Stimulated activated CD4-positive, alpha-beta T cell treated with anti-CD3 and anti-CD28 coated beads, TNF-alpha, amount 100 ng/mL, for 1 hour (primary cell): Measurements from ENCODE around the gene DEGS1.
"Not testable (repeated sequence)": the region's sequence is repeated elsewhere in the genome, so short reads cannot be mapped to it uniquely, and the experiment has no call there.

Source experiments
- DNase-seq, 3 donors: peaks; one replicate each; pipeline ENCODE4 v3.0.0-alpha.2; 2020; ENCODE audit warnings: low read depth in 3 of 3, low spot score in 1 of 3

Gene DEGS1

DNA sequence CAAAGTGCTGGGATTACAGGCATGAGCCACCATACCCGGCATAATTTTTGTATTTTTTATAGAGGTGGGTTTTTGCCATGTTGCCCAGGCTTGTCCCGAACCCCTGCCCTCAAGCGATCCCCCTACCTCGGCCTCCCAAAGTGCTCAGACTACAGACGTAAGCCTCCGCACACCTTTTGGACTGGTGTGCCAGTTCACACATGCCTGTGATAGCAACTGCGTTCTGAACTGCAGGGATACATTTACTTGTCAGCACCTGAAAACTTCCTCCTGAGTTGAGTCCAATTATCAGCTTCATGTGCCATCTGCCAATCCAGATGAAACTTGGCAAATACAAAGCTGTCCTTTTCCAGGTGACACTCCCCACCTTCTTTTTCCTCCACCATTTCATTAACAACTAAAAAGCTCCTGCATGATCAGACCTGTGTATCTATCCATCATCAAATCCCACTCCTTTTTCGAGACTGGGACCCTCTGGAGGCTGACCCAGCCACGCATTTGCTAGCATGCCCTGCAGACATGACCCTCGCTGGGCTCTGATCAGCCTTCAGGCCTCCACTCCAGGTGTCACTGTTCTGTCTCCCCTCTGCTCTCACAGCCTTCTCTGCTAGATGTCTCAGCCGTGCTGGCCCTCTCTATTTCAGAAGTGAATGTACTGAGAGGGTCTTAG, 2.1 kb upstream of the DEGS1 start:
- no peak for DNase-seq

DNA sequence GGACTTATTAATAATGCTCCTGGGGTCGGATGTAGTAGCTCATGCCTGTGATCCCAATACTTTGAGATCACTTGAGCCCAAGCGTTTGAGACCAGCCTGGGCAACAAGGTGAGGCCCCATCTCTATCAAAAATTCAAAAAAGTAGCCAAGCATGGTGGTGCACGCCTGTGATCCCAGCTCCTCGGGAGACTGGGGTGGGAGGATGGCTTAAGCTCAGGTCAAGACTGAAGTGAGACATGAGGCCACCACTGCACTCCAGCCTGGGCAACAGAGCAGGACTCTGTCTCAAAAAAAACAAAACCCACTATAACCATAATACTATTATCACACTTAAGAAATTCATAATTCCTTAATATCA, 1.6 kb upstream of the DEGS1 start:
- no peak for DNase-seq

DNA sequence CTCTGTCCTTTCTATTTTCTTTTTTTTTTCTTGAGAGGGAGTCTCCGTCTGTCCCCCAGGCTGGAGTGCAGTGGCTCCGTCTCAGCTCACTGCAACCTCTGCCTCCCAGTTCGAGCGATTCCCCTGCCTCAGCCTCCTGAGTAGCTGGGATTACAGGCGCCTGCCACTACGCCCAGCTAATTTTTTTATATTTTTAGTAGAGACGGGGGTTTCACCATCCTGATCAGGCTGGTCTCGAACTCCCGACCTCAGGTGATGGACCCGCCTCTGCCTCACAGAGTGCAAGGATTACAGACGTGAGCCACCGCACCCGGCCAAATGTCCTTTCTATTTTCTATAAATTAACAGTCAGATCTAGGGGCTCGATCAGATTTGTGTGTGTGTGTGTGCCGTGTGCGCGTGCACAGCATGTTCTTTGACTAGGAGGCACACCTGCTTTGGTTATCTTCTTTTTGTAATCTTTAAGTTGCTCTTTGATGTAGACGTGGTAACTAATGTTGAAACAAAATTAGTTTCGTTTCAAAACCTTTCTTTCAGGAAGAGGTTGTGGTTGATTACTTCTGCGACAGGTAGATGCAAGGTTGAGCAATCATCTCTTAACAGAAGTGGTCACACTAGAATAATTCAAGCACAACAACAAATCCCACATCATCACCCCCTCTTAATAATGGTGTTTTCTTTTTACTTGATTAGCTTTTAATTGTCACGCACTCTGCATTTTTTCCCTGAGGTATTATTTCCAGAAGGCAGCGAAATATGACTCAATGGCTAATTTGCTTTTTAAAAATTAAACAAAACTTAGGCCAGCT, 779 bp upstream of the DEGS1 start:
- peak in 2 of 3 donors; percentile 15 to 23 for DNase-seq

DNA sequence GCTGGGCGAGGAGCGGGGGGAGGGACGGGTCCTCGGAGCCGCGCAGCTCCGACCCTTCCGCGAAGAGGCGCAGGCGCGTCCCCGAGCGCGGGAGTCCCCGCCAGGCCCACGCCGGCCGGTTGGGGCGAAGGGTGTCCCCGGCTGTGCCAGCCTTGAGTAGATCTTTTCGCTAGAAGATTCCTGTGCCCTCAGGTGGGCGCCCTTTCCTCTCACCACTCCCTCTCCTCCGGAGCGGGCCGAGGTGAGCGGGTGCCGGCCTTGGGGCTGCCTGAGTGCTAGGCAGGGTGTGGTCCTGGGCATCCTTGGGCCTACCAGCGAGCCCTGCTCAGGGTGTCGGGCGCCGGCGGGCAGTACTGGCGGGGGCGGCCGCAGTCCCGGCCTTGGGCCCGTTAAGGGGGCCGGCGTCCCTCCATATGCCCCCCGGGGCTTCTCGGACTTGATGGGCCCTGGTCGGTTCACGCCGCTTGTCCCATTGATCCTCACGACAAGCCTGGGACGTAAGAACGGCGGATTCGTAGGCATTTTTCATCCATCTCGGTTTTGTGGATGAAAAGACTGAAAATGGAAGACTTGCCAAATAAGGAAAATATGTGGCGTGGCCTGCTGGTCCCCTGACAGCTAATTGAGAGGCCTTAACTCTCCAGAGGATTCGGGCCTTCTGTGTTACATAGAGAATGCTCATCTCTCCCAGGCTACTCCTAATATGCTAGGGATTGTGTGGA, 712 bp downstream of the DEGS1 start:
- DNase-seq = peak in 2 of 3 donors; percentile 27 to 43

DNA sequence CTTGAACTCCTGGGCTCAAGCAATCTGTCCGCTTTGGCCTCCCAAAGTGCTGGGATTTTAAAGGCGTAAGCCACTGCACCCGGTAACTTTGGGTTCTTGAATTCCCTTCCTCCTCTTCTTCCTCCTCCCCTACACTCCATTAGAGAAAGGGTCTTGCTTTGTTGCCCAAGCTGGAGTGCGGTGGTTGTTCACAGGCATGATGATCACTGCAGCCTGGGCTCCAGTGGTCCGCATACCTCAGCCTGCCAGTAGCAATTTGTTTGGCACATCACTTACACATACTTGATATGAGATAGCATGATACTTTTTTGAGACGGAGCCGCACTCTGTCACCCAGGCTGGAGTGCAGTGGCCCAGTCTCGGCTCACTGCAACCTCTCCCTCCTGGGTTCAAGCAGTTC, 2.2 kb downstream of the DEGS1 start:
- no peak for DNase-seq

DNA sequence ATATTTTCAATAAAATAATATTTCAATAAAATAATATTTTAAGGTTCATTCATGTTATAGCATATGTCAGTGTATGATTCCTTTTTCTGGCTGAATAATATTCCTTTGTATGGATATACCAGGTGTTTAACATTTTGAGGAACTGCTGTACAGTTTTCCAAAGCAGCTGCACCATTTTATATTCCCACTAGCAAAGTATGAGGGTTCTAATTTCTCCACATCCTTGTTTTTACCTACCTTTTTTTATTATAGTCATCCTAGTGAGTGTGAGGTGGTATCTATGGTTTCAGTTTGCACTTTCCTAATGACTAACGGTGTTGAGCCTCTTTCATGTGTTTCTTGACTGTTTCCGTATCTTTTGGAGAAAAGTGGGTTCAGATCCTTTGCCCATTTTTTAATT, 5.2 kb downstream of the DEGS1 start:
- no peak for DNase-seq

DNA sequence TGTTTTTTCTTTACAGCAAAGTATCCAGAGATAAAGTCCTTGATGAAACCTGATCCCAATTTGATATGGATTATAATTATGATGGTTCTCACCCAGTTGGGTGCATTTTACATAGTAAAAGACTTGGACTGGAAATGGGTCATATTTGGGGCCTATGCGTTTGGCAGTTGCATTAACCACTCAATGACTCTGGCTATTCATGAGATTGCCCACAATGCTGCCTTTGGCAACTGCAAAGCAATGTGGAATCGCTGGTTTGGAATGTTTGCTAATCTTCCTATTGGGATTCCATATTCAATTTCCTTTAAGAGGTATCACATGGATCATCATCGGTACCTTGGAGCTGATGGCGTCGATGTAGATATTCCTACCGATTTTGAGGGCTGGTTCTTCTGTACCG, 6.5 kb downstream of the DEGS1 start:
- no peak for DNase-seq

DNA sequence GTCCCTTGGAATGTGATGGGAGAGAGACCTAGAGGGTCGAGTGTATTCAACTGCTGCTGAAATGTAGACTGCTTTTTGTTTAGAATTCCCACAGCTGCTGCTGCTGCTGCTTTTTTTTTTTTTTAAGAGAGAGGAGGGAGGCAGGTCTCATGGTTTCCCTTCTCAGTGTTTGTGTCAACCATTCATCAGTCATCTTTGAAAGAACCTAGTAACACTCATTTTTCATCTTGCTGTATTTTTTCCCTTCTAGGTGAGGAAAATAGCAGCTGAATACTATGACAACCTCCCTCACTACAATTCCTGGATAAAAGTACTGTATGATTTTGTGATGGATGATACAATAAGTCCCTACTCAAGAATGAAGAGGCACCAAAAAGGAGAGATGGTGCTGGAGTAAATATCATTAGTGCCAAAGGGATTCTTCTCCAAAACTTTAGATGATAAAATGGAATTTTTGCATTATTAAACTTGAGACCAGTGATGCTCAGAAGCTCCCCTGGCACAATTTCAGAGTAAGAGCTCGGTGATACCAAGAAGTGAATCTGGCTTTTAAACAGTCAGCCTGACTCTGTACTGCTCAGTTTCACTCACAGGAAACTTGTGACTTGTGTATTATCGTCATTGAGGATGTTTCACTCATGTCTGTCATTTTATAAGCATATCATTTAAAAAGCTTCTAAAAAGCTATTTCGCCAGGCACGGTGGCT, 9.2 kb downstream of the DEGS1 start:
- no peak for DNase-seq

DNA sequence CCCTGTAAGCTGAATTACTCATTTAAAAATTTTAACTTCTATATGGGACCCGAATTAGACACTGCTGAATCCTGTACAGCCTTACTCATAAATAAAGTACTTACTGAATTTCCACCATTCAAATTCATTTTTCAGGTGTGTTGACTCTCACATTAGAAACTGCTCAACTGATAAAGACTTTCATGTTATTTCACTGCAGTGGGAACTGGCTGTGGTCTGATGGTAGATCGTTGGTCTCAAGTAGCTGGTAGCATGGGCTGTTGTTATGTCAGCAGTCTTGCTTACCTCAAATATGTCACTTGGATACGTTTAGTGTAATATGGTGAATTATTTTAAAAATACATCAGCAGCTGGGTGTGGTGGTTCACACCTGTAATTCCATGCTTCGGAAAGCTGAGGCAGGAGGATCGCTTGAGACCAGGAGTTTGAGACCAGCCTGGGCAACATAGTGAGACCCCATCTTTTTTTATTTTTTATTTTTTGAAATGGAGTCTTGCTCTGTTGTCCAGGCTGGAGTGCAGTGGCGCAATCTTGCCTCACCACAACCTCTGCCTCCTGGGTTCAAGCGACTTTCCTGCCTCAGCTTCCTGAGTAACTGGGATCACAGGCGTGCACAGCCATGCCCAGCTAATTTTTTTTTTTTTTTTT, 10.4 kb downstream of the DEGS1 start:
- no peak for DNase-seq

DNA sequence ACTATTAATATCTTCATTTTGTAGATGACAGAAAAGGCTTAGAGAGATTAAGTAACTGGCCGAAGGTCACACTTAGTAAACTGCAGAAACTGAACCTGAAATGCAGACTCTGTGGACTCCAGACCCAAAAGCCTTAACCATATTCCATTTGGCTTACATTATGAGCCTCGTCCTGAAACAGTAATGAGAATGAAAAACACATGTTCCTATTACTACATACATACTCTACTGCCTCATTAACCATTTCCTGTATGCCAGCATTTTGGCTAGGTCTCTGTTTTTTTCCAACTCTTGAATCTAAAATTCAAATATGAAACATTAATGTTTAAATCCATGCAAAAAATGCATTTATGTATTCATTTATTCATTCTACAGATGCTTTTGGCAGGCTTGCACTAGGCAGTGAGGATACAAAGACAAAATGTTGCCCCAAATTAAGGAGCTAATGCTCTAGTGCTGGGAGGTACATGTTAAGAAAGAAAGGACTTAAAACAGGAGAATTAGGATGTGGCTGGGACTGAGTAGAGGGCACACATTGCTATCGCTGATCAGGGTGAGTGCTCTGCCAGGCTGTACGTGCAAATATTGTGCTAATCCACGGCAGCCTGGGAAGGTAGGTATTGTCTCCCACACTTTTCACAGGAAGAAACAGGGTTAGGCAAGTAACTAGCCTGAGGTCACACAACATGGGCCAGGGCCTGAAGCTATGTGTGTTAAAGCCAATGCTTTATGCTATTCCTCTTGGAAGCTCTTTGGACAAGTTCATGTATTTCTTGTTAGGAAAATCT, 14.0 kb downstream of the DEGS1 start:
- no peak for DNase-seq

DNA sequence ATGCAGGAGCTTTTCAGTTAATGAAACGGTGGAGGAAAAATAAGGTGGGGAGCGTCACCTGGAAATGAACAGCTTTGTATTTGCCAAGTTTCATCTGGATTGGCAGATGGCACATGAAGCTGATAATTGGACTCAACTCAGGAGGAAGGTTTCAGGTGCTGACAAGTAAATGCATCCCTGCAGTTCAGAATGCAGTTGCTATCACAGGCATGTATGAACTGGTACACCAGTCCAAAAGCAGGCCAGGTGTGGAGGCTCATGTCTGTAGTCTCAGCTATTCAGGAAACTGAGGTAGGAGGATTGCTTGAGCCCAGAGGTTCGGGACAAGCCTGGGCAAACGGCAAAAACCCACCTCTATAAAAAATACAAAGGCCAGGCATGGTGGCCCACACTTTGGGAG, 15.5 kb downstream of the DEGS1 start:
- DNase-seq = no peak

DNA sequence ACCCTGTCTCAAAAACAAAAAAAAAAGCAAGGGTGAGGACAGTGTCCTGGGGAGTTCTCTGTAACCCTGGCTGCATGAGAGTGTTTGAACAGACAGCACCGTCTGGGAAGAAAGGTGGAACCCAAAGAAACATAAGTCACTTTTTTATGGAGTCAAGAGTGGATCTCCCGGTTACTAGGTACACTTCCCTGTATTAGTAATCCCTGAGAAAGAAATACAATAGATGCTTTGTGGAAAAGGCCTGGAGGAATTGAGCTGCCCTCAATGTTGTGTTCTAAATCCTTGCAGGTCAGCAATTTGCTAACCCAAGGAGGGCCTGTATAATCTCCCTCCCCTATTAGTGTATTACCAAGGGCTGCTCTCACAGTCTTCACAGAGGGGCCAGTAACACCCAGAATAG, 16.6 kb downstream of the DEGS1 start:
- DNase-seq = no peak

DNA sequence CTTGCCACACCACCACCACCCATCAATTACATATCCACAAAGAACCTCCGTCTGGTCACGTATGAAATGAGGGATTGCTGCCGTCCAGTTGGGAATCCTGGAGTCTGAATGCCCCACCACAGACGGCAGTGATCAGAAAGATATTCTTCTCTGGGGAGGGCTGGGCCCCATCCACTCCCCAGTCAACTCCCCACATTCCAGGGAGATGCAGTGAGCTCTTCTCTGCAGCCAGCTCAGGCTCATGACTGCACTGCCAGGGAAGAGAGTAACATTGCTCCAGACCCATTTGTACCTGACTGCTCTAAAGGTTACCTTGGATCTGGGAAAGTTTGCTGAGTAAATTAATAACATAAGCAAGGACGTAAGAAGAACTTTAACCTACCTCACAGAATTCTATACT, 18.3 kb downstream of the DEGS1 start:
- DNase-seq = no peak

DNA sequence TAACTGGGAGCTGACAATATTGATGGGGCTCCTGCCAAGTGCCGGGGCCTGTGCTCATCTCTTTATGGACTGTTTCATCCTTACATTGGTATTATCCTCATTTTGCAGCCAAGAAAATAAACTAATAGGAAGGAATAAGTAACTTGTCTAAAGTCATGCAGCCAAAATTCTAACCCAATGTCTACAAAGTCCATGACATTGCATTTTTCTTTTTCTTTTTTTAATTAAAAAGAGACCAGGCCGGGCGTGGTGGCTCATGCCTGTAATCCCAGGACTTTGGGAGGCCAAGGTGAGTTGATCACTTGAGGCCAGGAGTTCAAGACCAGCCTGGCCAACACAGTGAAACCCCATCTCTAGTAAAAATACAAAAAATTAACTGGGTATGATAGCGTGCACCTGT, 18.8 kb downstream of the DEGS1 start:
- no peak for DNase-seq

DNA sequence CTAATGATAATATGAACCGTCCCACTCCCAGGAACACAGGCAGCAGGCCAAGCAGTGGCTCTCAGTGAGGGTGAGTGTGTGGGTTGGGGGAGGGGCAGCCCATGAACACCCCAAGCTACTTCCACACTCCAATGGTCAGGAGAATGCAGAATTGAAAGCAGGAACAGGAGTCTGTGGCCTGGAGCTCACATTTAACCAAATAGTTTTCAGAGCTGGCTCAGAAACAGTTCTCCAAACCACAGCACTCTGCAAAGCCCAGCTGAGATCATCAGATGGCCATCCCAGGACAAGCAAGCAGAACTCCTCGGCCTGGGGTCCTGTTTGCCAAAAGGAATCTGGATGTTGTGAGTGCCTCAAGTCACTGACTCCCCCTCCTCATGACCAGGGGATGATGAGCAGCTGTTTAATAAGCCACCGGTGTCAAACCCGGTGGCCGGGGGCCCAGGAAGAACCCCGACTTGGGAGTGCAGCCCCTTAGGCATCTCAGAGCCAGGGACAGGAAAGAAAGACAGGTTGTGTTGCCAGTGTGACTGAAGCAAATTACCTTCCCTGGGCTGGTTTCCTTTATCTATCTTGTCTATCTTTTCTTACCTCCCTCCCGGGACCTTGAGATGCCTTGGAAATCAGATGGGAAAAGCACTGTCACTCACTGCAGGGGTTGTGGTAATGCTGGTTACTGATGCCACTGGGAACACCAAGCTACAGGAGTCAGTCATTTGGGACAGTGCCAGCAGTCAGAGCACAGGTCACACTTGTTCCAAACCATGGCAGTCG, 20.4 kb downstream of the DEGS1 start:
- DNase-seq = no peak

DNA sequence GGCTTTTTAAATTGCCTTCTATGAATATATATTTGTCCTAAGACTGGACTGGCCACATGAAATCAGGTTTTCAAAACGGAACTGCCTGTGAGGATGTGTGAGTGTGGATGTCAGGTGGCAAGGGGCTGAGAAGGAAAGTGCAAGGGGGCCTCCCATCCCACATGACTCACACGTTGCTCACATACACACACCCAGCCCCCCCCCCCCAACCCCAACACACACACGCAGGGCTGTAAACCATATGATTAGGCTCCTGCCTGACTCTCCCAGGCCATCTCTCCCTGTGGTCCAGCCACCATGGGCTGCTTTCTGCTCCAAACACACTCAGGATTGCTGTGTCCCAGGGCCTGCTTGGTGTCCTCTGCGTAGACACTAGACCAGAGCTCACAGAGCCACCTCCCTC, 22.4 kb downstream of the DEGS1 start:
- peak in 1 of 3 donors; percentile 9 for DNase-seq

DNA sequence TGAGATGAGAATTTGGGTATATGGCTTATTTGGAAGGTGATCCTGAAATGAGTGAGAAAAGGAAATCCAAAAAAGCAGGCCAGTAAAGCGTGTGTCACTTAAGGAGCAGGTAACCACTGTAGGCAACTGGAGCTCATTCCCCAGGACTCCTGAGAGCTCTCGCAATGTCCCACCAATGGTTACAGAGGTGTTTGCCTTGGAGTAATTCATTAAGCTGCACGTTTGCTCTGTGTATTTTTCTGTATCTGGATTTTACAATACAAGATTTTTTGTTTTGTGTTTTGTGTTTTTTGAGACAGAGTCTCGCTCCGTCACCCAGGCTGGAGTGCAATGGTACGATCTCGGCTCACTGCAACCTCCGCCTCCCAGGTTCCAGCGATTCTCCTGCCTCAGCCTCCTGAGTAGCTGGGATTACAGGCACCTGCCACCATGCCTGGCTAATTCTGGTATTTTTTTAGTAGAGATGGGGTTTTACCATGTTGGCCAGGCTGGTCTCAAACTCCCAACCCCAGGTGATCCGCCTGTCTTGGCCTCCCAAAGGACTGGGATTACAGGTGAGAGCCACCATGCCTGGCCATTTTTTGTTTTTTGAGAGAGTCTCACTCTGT, 23.0 kb downstream of the DEGS1 start:
- not testable (repeated sequence) for DNase-seq

DNA sequence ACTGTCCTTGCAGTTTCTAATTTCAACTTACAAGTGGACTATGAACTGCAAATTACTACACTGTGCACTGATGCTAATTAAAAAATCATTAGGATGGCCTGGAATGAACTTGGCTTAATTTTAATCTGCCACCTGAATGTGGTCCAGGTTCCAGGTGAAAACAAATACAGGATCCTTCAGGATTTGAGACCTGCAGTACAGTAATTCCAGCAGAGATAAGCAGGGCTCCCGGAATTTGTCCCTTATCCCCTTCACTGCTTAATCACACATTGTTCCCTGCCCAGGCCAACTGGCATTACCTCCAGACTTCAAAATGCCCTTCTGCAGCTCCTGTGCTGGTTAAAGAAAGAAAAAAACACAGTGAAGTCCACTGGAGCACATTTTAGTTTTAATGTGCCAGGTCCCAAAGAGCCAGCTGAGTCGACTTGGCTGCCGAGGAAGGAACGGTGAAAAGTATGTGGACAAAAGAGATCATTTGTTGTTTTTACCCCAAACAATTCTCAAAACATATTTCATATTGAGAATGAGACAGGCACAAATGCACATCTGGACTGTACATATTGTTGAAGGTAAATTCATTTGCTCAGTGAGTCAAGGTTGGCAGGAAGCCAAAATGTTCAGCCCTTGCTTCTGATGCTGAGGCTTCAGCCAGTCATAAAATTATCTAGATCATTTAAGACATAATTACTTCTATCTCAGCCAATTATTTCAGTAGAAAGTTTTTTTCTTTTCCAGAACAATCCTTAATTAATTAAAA, 28.3 kb downstream of the DEGS1 start:
- no peak for DNase-seq
